Hepatocyte (in vitro differentiated cells): ENCODE results near the gene CINP. TPM values are rescaled to one million over a fixed set of nuclear protein-coding genes. Genes with fewer than 3 reads are reported as not detected.
"Not testable (repeated sequence)": the region's sequence is repeated elsewhere in the genome, so short reads cannot be mapped to it uniquely, and the experiment has no call there.

Experiments
- DNase-seq: peaks from one replicate; pipeline ENCODE4 v3.0.0-alpha.2; 2016; ENCODE audit warnings: low spot score
- H2AFZ ChIP-seq: fragments of 200-600 bp; sonication (generic); 2 replicates; pipeline ENCODE4 v1.6.0; 2016; ENCODE audit warnings: antibody characterized with exemption, mild to moderate bottlenecking
- H3K27ac ChIP-seq: fragments of 200-600 bp; sonication (generic); 2 replicates; pipeline ENCODE4 v1.5.1; 2016; ENCODE audit warnings: mild to moderate bottlenecking
- H3K27me3 ChIP-seq: fragments of 200-600 bp; sonication (generic); 2 replicates; pipeline ENCODE4 v1.6.1; 2016
- H3K36me3 ChIP-seq: fragments of 200-600 bp; sonication (generic); replicated peaks from 2 replicates; pipeline ENCODE4 v1.5.1; 2016; ENCODE audit warnings: low read depth; ENCODE audit not compliant: insufficient read depth
- H3K4me1 ChIP-seq: fragments of 200-600 bp; sonication (generic); 2 replicates; pipeline ENCODE4 v1.5.1; 2016; ENCODE audit warnings: mild to moderate bottlenecking, moderate library complexity; ENCODE audit not compliant: insufficient read depth
- H3K4me2 ChIP-seq: fragments of 200-600 bp; sonication (generic); 2 replicates; pipeline ENCODE4 v1.6.0; 2016
- H3K4me3 ChIP-seq: fragments of 200-600 bp; sonication (generic); 2 replicates; pipeline ENCODE4 v1.5.1; 2016; ENCODE audit warnings: mild to moderate bottlenecking
- H3K79me2 ChIP-seq: fragments of 200-600 bp; sonication (generic); 2 replicates; pipeline ENCODE4 v1.6.0; 2017; ENCODE audit warnings: mild to moderate bottlenecking
- H3K9me2 ChIP-seq: fragments of 200-600 bp; sonication (generic); replicated peaks from 2 replicates; pipeline ENCODE4 v1.6.0; 2017; ENCODE audit warnings: mild to moderate bottlenecking; ENCODE audit not compliant: insufficient read depth
- H3K9me3 ChIP-seq: fragments of 200-600 bp; sonication (generic); 2 replicates; pipeline ENCODE4 v1.5.1; 2016; ENCODE audit warnings: low read depth, mild to moderate bottlenecking
- H4K20me1 ChIP-seq: fragments of 200-600 bp; sonication (generic); 2 replicates; pipeline ENCODE4 v1.6.0; 2016; ENCODE audit warnings: mild to moderate bottlenecking; ENCODE audit not compliant: insufficient read depth, poor library complexity, severe bottlenecking
- CTCF ChIP-seq: fragments of 200-600 bp; sonication (generic); IDR thresholded peaks from 2 replicates; pipeline ENCODE4 v1.5.1; 2016; ENCODE audit warnings: antibody characterized with exemption, mild to moderate bottlenecking; ENCODE audit not compliant: poor library complexity
- EZH2 ChIP-seq: fragments of 200-600 bp; sonication (generic); IDR thresholded peaks from 2 replicates; pipeline ENCODE4 v1.6.1; 2016; ENCODE audit warnings: antibody characterized with exemption, mild to moderate bottlenecking, borderline replicate concordance
- EZH2phosphoT487 ChIP-seq: fragments of 200-600 bp; sonication (generic); IDR thresholded peaks from one replicate; pipeline ENCODE4 v1.6.1; 2018; ENCODE audit warnings: antibody characterized with exemption, mild to moderate bottlenecking, low read depth, moderate library complexity; ENCODE audit not compliant: unreplicated experiment, severe bottlenecking
- WGBS: methylation state at CpG from one replicate; pipeline ENCODE4 v1.1.6; 2016; ENCODE audit warnings: low lambda C conversion rate; ENCODE audit errors: missing lambda C conversion rate; 5-methylcytosine and 5-hydroxymethylcytosine counted together
- polyA plus RNA-seq: library from polyadenylated mRNA; unstranded; fragments of >200 nt; fragmentation: Nextera tagmentation; extraction: Ambion mirVana; gene quantifications from 2 replicates; pipeline ENCODE4 v1.2.1, GENCODE V29; 2016
- total RNA-seq: library from RNA; depleted of rRNA; stranded (reverse); fragments of >200 nt; gene quantifications from 2 replicates; pipeline ENCODE4 v1.2.3, GENCODE V29; 2014

Gene CINP
- total and polyA plus RNA-seq, 2 experiments from 2014 or later: 22.9 to 40.2 TPM

GRCh38 chr14:102359341-102359740 is 3.3 kb downstream of the CINP start:
- 95% methylated on average over 2 of the region's 2 CpGs for WGBS
- Histone ChIP-seq H3K36me3 (no peaks in the 10 kb centered on the region), H3K9me2 (no peaks in the 10 kb centered on the region), H3K79me2 (peaks cover 22% of the 10 kb centered on the region), H4K20me1 (no peaks in the 10 kb centered on the region), H3K9me3 (no peaks in the 10 kb centered on the region), H3K4me3 (no peak overlapping the region), H3K4me2 (no peak overlapping the region), H3K27ac (no peak overlapping the region), H3K4me1 (peaks cover 16% of the 10 kb centered on the region), H3K27me3 (no peaks in the 10 kb centered on the region), H2AFZ (no peak overlapping the region)
- no peak for DNase-seq
- TF ChIP-seq CTCF (no peak), EZH2 (no peak), EZH2phosphoT487 (no peak)

GRCh38 chr14:102356280-102356679 is 6.4 kb downstream of the CINP start:
- Histone ChIP-seq H4K20me1 (no peaks in the 10 kb centered on the region), H3K36me3 (no peaks in the 10 kb centered on the region), H3K79me2 (peaks cover 6% of the 10 kb centered on the region), H3K9me3 (no peaks in the 10 kb centered on the region), H3K27ac (no peak overlapping the region), H3K9me2 (no peaks in the 10 kb centered on the region), H3K4me2 (no peak overlapping the region), H3K27me3 (no peaks in the 10 kb centered on the region), H3K4me3 (no peak overlapping the region), H2AFZ (no peak overlapping the region), H3K4me1 (no peaks in the 10 kb centered on the region)
- no peak for DNase-seq
- TF ChIP-seq EZH2phosphoT487 (no peak), CTCF (no peak), EZH2 (no peak)
- WGBS: 98% methylated on average over 3 of the region's 3 CpGs

- Histone ChIP-seq H3K4me3 (no peak overlapping the region), H2AFZ (no peak overlapping the region), H3K4me1 (no peaks in the 10 kb centered on the region), H3K27me3 (no peaks in the 10 kb centered on the region), H3K4me2 (no peak overlapping the region), H3K79me2 (no peaks in the 10 kb centered on the region), H4K20me1 (no peaks in the 10 kb centered on the region), H3K9me2 (no peaks in the 10 kb centered on the region), H3K27ac (no peak overlapping the region), H3K9me3 (no peaks in the 10 kb centered on the region), H3K36me3 (no peaks in the 10 kb centered on the region)
- no peak for DNase-seq
- WGBS: 95% methylated on average over 8 of the region's 8 CpGs
- TF ChIP-seq EZH2phosphoT487 (no peak), EZH2 (no peak), CTCF (no peak)
Observed at GRCh38 chr14:102353126-102353619, 9.5 kb downstream of the CINP start.

- Histone ChIP-seq H3K9me2 (no peaks in the 10 kb centered on the region), H2AFZ (no peak overlapping the region), H3K79me2 (no peaks in the 10 kb centered on the region), H3K27me3 (no peaks in the 10 kb centered on the region), H4K20me1 (no peaks in the 10 kb centered on the region), H3K27ac (no peak overlapping the region), H3K4me3 (no peak overlapping the region), H3K9me3 (no peaks in the 10 kb centered on the region), H3K36me3 (no peaks in the 10 kb centered on the region), H3K4me1 (no peaks in the 10 kb centered on the region), H3K4me2 (no peak overlapping the region)
- TF ChIP-seq EZH2: no peak
- no peak for TF ChIP-seq CTCF
- no peak for TF ChIP-seq EZH2phosphoT487
- DNase-seq: no peak
- WGBS: 94% methylated on average over 4 of the region's 4 CpGs
Observed at GRCh38 chr14:102352213-102352612, 10.5 kb downstream of the CINP start.

- not testable (repeated sequence) for H3K79me2 ChIP-seq, H3K9me2 ChIP-seq, DNase-seq, H4K20me1 ChIP-seq, H3K4me2 ChIP-seq, H3K9me3 ChIP-seq, H3K27me3 ChIP-seq, H3K36me3 ChIP-seq, H2AFZ ChIP-seq, H3K4me3 ChIP-seq, H3K4me1 ChIP-seq, H3K27ac ChIP-seq
- 98% methylated on average over 9 of the region's 9 CpGs for WGBS
Observed at GRCh38 chr14:102351593-102351992, 11.1 kb downstream of the CINP start.
